ENCODE data around the gene ROBO1. TPM values are rescaled to one million over a fixed set of nuclear protein-coding genes. Genes with fewer than 3 reads are reported as not detected.
"Not testable (repeated sequence)": the region's sequence is repeated elsewhere in the genome, so short reads cannot be mapped to it uniquely, and the experiment has no call there.

Gene ROBO1
- total RNA-seq, 1 donor from 2014 or later = 0.05 TPM

GRCh38 chr3:79351699-79352098 lies 416.1 kb downstream of the ROBO1 start:
- no peak overlapping the region for H3K4me3 Mint-ChIP-seq
- H3K4me1 Mint-ChIP-seq = no peaks in the 10 kb centered on the region
- H3K9me3 Mint-ChIP-seq = no peaks in the 10 kb centered on the region
- intact Hi-C loops (cut with micrococcal nuclease) = no loop called here
- H3K36me3 Mint-ChIP-seq (ENCODE audit: low read depth) = no peaks in the 10 kb centered on the region
- H3K27ac Mint-ChIP-seq = no peak overlapping the region
- H3K27me3 Mint-ChIP-seq = no peaks in the 10 kb centered on the region
- DNase-seq = no peak

GRCh38 chr3:79344876-79345871 lies 422.6 kb downstream of the ROBO1 start:
- Mint-ChIP-seq H3K36me3 (ENCODE audit: low read depth) (no peaks in the 10 kb centered on the region), H3K4me3 (no peak overlapping the region), H3K9me3 (no peaks in the 10 kb centered on the region), H3K27me3 (no peaks in the 10 kb centered on the region), H3K4me1 (no peaks in the 10 kb centered on the region), H3K27ac (no peak overlapping the region)
- intact Hi-C loops (cut with micrococcal nuclease) = no loop called here
- DNase-seq = no peak

GRCh38 chr3:79341961-79342360 lies 425.8 kb downstream of the ROBO1 start:
- H3K27ac Mint-ChIP-seq = no peak overlapping the region
- DNase-seq = no peak
- H3K9me3 Mint-ChIP-seq = no peaks in the 10 kb centered on the region
- H3K4me1 Mint-ChIP-seq = no peaks in the 10 kb centered on the region
- no peaks in the 10 kb centered on the region for H3K36me3 Mint-ChIP-seq (ENCODE audit: low read depth)
- no peaks in the 10 kb centered on the region for H3K27me3 Mint-ChIP-seq
- intact Hi-C loops (cut with micrococcal nuclease) = no loop called here
- no peak overlapping the region for H3K4me3 Mint-ChIP-seq

- Mint-ChIP-seq H3K27ac (no peak overlapping the region), H3K36me3 (ENCODE audit: low read depth) (no peaks in the 10 kb centered on the region), H3K27me3 (no peaks in the 10 kb centered on the region), H3K9me3 (no peaks in the 10 kb centered on the region), H3K4me1 (no peaks in the 10 kb centered on the region), H3K4me3 (no peak overlapping the region)
- no peak for DNase-seq
- intact Hi-C loops (cut with micrococcal nuclease) = no loop called here
These were observed 428.0 kb downstream of the ROBO1 start for GRCh38 chr3:79339846-79340245.

- intact Hi-C loops (cut with micrococcal nuclease) = no loop called here
- Mint-ChIP-seq H3K36me3 (ENCODE audit: low read depth) (no peaks in the 10 kb centered on the region), H3K4me1 (no peaks in the 10 kb centered on the region), H3K4me3 (no peak overlapping the region), H3K27me3 (no peaks in the 10 kb centered on the region), H3K9me3 (no peaks in the 10 kb centered on the region), H3K27ac (no peak overlapping the region)
- DNase-seq = no peak
These were observed 430.0 kb downstream of the ROBO1 start for GRCh38 chr3:79337798-79338197.

- H3K4me1 Mint-ChIP-seq = no peaks in the 10 kb centered on the region
- no peaks in the 10 kb centered on the region for H3K9me3 Mint-ChIP-seq
- H3K36me3 Mint-ChIP-seq (ENCODE audit: low read depth) = no peaks in the 10 kb centered on the region
- H3K27ac Mint-ChIP-seq = no peak overlapping the region
- H3K4me3 Mint-ChIP-seq = no peak overlapping the region
- intact Hi-C loops (cut with micrococcal nuclease) = no loop called here
- DNase-seq = no peak
- H3K27me3 Mint-ChIP-seq = no peaks in the 10 kb centered on the region
These were observed 438.6 kb downstream of the ROBO1 start for GRCh38 chr3:79329154-79329553.

GRCh38 chr3:79326642-79327041 lies 441.2 kb downstream of the ROBO1 start:
- intact Hi-C loops (cut with micrococcal nuclease) = no loop called here
- no peaks in the 10 kb centered on the region for H3K27me3 Mint-ChIP-seq
- no peak overlapping the region for H3K4me3 Mint-ChIP-seq
- H3K27ac Mint-ChIP-seq = no peak overlapping the region
- no peaks in the 10 kb centered on the region for H3K4me1 Mint-ChIP-seq
- no peak for DNase-seq
- no peaks in the 10 kb centered on the region for H3K36me3 Mint-ChIP-seq (ENCODE audit: low read depth)
- H3K9me3 Mint-ChIP-seq = no peaks in the 10 kb centered on the region

- H3K4me1 Mint-ChIP-seq; H3K4me3 Mint-ChIP-seq; H3K27me3 Mint-ChIP-seq; H3K9me3 Mint-ChIP-seq; H3K36me3 Mint-ChIP-seq (ENCODE audit: low read depth); intact Hi-C loops (cut with micrococcal nuclease); H3K27ac Mint-ChIP-seq; DNase-seq: not testable (repeated sequence)
These were observed 441.9 kb downstream of the ROBO1 start for GRCh38 chr3:79325833-79326383.

GRCh38 chr3:79317551-79318518 lies 450.0 kb downstream of the ROBO1 start:
- no peaks in the 10 kb centered on the region for H3K4me1 Mint-ChIP-seq
- no peak overlapping the region for H3K4me3 Mint-ChIP-seq
- intact Hi-C loops (cut with micrococcal nuclease) = no loop called here
- DNase-seq = no peak
- H3K27ac Mint-ChIP-seq = no peak overlapping the region
- H3K36me3 Mint-ChIP-seq (ENCODE audit: low read depth) = no peaks in the 10 kb centered on the region
- no peaks in the 10 kb centered on the region for H3K27me3 Mint-ChIP-seq
- no peaks in the 10 kb centered on the region for H3K9me3 Mint-ChIP-seq

- Mint-ChIP-seq H3K4me1 (no peaks in the 10 kb centered on the region), H3K9me3 (no peaks in the 10 kb centered on the region), H3K27me3 (no peaks in the 10 kb centered on the region), H3K4me3 (no peak overlapping the region), H3K27ac (no peak overlapping the region), H3K36me3 (ENCODE audit: low read depth) (no peaks in the 10 kb centered on the region)
- intact Hi-C loops (cut with micrococcal nuclease) = no loop called here
- no peak for DNase-seq
These were observed 452.8 kb downstream of the ROBO1 start for GRCh38 chr3:79314962-79315361.

- Mint-ChIP-seq H3K27ac (no peak overlapping the region), H3K36me3 (ENCODE audit: low read depth) (no peaks in the 10 kb centered on the region), H3K4me3 (no peak overlapping the region), H3K9me3 (no peaks in the 10 kb centered on the region), H3K27me3 (no peaks in the 10 kb centered on the region), H3K4me1 (no peaks in the 10 kb centered on the region)
- DNase-seq = no peak
- intact Hi-C loops (cut with micrococcal nuclease) = no loop called here
These were observed 453.3 kb downstream of the ROBO1 start for GRCh38 chr3:79314544-79314943.

GRCh38 chr3:79310016-79310415 lies 457.8 kb downstream of the ROBO1 start:
- H3K4me3 Mint-ChIP-seq = no peak overlapping the region
- intact Hi-C loops (cut with micrococcal nuclease) = no loop called here

GRCh38 chr3:79306934-79307570 lies 460.7 kb downstream of the ROBO1 start:
- no peak for DNase-seq
- no peaks in the 10 kb centered on the region for H3K27me3 Mint-ChIP-seq
- intact Hi-C loops (cut with micrococcal nuclease) = no loop called here
- H3K36me3 Mint-ChIP-seq (ENCODE audit: low read depth) = no peaks in the 10 kb centered on the region
- no peak overlapping the region for H3K4me3 Mint-ChIP-seq
- H3K27ac Mint-ChIP-seq = no peak overlapping the region
- H3K4me1 Mint-ChIP-seq = no peaks in the 10 kb centered on the region
- H3K9me3 Mint-ChIP-seq = no peaks in the 10 kb centered on the region

More at GRCh38 chr3:79310016-79310415, 457.8 kb downstream of the ROBO1 start:
- Mint-ChIP-seq H3K27ac (no peak overlapping the region), H3K27me3 (no peaks in the 10 kb centered on the region), H3K4me1 (no peaks in the 10 kb centered on the region), H3K9me3 (no peaks in the 10 kb centered on the region), H3K36me3 (ENCODE audit: low read depth) (no peaks in the 10 kb centered on the region)
- DNase-seq = no peak
